GM18502 (cell line): ENCODE data around the gene NLRP9.

Experiments
- ATAC-seq: cut with Tn5 transposase; IDR thresholded peaks from one replicate; pipeline ENCODE4 v1.9.1; 2021; ENCODE audit warnings: mild to moderate bottlenecking; ENCODE audit not compliant: unreplicated experiment, poor library complexity

Gene NLRP9

DNA sequence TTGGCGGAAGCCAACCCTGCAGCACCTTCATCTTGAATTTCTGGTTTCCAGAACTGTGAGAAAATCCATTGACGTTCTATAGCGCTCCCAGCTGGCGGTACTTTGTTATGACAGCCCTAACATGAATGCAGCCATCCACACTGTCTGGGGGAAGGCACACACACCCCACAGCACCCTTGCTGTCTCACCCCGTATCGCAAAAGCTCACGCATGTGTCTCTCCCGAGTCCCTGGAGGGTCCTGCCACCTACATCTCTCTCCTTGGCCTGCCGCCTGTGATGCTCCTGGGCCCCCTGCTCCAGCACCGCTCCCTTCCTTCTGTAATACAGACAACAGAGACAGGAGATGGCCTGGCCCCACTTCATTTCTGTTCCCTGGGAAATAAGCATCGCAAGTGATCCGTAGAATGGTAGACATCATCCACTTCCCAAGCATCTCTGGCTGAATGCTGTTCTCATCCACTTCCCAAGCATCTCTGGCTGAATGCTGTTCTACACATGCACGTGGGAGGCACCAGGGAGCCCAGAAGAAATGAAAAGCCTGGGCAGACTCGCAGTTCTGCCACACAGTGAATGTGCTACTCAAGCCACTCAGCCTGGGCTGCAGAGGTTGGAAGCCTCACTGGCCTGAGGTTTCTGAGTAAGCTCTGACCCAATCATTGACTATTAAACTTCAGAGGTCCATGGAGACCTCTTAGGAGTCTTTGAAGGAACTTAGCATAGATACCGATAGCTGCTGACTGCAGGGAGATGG is 33.5 kb downstream of the NLRP9 start:
- ATAC-seq = no peak

GRCh38 chr19:55703790-55704215 is 34.4 kb downstream of the NLRP9 start:
- ATAC-seq = no peak

DNA sequence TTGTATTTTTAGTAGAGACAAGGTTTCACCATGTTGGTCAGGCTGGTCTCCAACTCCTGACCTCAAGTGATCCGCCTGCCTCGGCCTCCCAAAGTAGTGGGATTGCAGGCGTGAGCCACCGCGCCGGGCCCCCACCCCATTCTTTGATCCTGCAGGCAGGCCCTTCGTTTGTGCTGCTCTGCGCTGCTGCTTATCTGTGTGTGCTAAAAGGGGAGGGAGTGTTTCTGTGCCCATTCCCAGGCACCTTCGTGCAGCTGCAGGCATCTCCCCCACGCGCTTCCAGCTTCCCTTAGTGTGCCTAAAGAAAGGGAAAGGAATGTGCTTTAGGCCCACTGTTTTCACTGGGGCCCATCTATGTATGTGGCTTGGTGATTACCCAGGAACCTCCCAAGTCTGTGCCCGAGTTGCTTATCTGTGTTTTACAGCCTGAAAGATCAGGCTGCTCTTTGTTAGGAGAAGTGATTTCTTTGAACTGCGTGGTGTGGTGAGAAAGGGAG is 36.0 kb downstream of the NLRP9 start:
- ATAC-seq = no peak

DNA sequence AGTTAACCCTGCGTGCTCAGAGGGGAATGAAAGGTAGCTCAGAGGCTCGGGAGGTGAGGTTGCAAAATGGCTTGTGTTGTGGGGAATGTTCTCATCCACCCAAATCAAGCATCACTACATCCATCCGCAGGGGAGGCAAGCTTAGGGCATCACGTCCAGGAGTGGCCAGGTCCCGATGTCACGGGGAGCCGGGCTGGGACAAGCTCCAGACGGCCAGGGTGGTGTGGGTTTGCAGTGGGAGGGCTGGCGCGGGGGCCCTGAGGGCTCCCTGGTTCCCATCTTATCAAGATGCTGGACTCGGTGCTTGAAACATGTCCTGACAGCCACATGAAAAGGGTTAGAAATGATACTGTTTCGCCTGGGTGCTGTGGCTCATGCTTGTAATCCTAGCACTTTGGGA is 37.4 kb downstream of the NLRP9 start:
- ATAC-seq = no peak

- no peak for ATAC-seq
Observed at GRCh38 chr19:55699221-55699620, 39.0 kb downstream of the NLRP9 start.

DNA sequence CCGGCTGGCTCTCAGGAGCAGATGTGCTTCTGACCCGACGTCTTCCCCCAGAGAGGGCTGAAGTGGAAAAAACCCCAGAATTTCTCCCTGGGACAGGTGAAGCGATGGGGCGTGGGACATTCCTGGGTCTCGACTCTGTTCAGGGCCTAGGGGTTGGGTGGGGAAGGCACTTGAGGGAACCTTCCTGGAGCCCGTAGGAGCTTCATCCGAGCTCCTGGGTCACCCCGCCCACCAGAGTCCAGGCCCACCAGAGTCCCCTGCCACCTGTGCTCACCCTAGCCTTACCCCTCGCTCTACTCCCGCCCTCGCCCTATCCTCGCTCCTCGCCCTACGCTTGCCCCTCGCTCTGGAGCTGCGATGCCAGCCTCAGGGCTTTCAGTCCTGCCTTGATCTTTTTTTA is 39.9 kb downstream of the NLRP9 start:
- no peak for ATAC-seq

DNA sequence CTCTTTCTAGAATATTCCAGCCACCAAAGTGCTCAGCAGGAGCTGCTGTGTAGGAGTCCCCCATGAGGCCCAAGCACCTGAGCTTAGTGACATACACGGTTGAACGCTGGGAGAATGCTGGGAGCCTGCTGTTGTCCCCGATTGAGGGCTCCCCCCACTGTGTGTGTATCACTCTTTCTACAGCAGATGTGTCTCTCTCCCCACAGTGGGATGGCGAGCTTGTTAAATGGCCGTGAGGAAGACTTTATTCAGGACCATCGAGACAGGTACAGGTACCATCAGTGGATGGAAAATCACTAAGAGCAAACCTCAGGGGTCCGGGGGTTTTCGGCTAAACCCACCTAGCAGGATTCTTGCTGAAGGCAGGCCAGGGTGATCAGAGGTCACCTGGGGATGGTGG is 40.5 kb downstream of the NLRP9 start:
- no peak for ATAC-seq

GRCh38 chr19:55697069-55697440 is 41.1 kb downstream of the NLRP9 start:
- ATAC-seq = no peak

- no peak for ATAC-seq
Observed at GRCh38 chr19:55696301-55697068, 41.7 kb downstream of the NLRP9 start.

- ATAC-seq = no peak
Observed at GRCh38 chr19:55695511-55696290, 42.5 kb downstream of the NLRP9 start.

GRCh38 chr19:55694656-55695491 is 43.3 kb downstream of the NLRP9 start:
- no peak for ATAC-seq

DNA sequence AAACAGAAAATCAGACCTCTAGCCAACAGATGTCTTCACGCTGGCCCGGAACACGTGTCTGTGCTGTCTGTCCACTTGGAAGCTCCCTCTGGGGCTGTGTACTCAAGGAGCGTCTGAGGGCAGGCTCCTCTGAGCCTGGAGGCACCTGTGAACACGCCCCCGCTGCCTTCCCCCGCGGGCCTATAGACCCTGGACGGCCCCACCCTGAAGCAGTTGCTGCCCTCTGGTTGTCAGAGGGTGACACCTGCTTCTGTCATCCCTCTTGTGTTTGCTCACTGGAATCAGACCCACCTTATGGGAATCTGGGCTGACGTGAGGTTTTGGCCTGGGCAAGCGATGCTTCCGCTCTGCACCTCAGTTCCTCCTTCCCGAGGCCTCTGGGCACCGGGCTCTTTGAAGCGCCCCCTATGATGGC is 44.0 kb downstream of the NLRP9 start:
- no peak for ATAC-seq

- ATAC-seq = no peak
Observed at GRCh38 chr19:55693336-55693974, 44.7 kb downstream of the NLRP9 start.

GRCh38 chr19:55692681-55693081 is 45.5 kb downstream of the NLRP9 start:
- no peak for ATAC-seq

GRCh38 chr19:55691561-55692481 is 46.4 kb downstream of the NLRP9 start:
- ATAC-seq = no peak

- ATAC-seq = no peak
Observed at GRCh38 chr19:55690769-55691545, 47.2 kb downstream of the NLRP9 start.

- ATAC-seq = no peak
Observed at GRCh38 chr19:55690109-55690768, 48.0 kb downstream of the NLRP9 start.
